GM12892 (cell line): Measurements from ENCODE around the gene KCNK10.
"Not testable (repeated sequence)": the region's sequence is repeated elsewhere in the genome, so short reads cannot be mapped to it uniquely, and the experiment has no call there.

Experiments used
- DNase-seq: peaks from one replicate; pipeline ENCODE4 v3.0.0; 2011; ENCODE audit not compliant: insufficient read length
- FAIRE-seq: peaks from 2 replicates; lab custom pipeline; 2011; peaks lifted over from hg19 to GRCh38; lab: Jason Lieb, UNC
- POLR2A ChIP-seq: IDR thresholded peaks from 2 replicates; pipeline ENCODE4 v1.6.1; 2011; ENCODE audit warnings: low read depth, low read length, control low read depth
- POLR2AphosphoS5 ChIP-seq: IDR thresholded peaks from 2 replicates; pipeline ENCODE4 v1.6.1; 2011; ENCODE audit warnings: low read depth, low read length, control low read depth
- TAF1 ChIP-seq: IDR thresholded peaks from 2 replicates; pipeline ENCODE4 v1.6.1; 2011; ENCODE audit warnings: low read depth, mild to moderate bottlenecking, control low read depth, low read length, borderline replicate concordance

Gene KCNK10

GRCh38 chr14:88289996-88290395 lies 33.1 kb downstream of the KCNK10 start:
- DNase-seq (no peak), FAIRE-seq (no peak)
- TF ChIP-seq POLR2AphosphoS5 (no peak), POLR2A (no peak), TAF1 (no peak)

DNA sequence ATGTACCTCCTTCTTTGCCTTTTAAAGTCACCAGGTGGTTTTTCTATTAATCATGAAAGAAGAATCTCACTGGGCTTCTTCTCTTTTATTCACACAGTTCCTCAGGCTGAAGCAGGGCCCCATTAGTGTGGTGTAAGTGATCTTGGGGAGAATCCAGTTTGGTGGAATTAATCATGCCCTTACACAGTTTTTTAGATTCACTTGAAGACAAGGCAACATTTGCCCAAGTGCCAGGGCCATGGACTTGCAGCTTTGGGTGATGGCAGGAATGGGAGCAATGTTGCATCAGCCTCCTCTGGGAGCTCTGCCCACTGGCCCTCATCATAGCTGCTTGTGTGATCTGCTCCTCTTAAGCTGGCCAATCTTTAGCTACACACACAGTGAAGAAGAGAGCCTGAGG lies 33.8 kb downstream of the KCNK10 start:
- TF ChIP-seq TAF1 (no peak), POLR2AphosphoS5 (no peak), POLR2A (no peak)
- no peak for DNase-seq
- no peak for FAIRE-seq

DNA sequence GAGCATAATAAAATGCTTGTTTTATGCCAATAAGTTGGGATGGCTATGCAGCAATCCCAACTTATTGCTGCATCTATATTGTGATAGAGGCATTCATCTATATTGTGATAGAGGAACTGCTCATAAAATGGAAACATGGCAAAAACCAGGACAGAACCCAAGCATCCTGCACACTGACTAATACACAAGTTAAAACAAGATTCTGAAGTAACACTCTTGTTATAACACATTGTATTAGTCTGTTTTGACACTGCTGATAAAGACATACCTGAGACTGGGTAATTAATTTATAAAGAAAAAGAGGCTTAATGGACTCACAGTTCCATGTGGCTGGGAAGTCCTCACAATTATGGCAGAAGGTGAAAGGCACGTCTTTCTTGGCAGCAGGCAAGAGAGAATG lies 36.8 kb downstream of the KCNK10 start:
- no peak for FAIRE-seq

DNA sequence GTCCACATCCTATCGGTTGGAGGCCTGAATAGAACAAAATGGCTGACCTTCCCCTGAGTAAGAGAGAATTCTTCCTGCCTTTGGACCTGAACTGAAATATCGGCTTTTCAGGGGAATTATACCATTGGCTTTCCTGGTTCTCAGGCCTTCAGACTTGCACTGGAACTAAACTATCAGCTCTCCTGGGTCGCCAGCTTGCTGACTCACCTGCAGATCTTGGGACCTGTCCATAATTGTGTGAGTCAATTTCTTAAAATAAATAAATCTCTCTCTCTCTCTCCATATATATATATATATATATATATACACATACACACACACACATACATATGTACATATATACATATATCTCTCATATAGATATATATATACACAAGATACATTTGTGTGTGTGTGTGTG lies 41.6 kb downstream of the KCNK10 start:
- DNase-seq (no peak), FAIRE-seq (no peak)
- TF ChIP-seq TAF1, result no peak
- no peak for TF ChIP-seq POLR2AphosphoS5
- TF ChIP-seq POLR2A, result no peak

More for the DNA sequence above, 36.8 kb downstream of the KCNK10 start:
- TF ChIP-seq POLR2AphosphoS5 (no peak), POLR2A (no peak), TAF1 (no peak)
- DNase-seq, result no peak

- FAIRE-seq, result no peak
- DNase-seq, result no peak
- no peak for TF ChIP-seq POLR2AphosphoS5
- no peak for TF ChIP-seq TAF1
Observed at GRCh38 chr14:88276923-88277596, 46.0 kb downstream of the KCNK10 start.

- FAIRE-seq (no peak), DNase-seq (no peak)
- TF ChIP-seq POLR2A, result no peak
- no peak for TF ChIP-seq POLR2AphosphoS5
- no peak for TF ChIP-seq TAF1
Observed at GRCh38 chr14:88272390-88273269, 50.4 kb downstream of the KCNK10 start.

DNA sequence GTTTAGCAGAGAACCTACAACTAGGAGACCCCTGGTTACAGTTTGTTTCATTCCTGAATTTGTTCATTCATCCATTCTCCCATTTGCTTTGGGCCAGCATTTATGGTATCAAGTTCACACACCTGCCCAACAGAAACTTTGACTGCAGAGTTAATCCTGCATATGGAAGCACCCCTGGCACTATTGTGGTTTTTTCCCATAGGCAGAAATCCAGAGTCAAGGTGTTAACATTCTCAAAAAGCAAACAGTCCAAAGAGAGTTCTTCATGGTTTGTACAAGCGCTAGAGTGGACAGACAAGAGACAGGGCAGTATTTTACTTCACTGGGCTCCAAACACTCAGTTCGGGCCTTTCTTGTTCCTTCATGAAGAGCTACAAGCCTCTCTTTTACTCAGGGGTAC lies 51.9 kb downstream of the KCNK10 start:
- TF ChIP-seq TAF1 (no peak), POLR2AphosphoS5 (no peak), POLR2A (no peak)
- DNase-seq (no peak), FAIRE-seq (no peak)

DNA sequence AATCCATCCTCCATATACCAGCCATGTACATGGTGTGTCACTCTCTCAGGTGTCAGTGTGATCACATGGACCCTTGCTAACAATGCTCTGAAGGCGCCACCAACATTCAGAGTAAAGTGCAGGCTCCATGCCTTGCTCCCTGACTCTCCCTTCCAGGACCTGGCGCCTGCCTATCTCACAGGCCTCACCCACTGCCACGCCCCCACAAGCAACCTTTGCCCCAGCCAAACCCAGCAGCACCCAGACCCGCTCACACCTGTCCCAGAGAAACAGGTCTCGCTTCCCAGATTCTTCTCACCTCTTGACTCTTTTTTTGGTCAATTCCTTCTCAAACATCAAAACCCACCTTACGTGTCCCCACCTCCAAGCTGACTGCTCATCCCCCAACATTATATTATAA lies 52.3 kb downstream of the KCNK10 start:
- FAIRE-seq (no peak), DNase-seq (no peak)
- TF ChIP-seq POLR2AphosphoS5, result no peak
- no peak for TF ChIP-seq POLR2A
- no peak for TF ChIP-seq TAF1

GRCh38 chr14:88269806-88270420 lies 53.2 kb downstream of the KCNK10 start:
- no peak for DNase-seq
- TF ChIP-seq POLR2A (no peak), TAF1 (no peak), POLR2AphosphoS5 (no peak)
- no peak for FAIRE-seq

DNA sequence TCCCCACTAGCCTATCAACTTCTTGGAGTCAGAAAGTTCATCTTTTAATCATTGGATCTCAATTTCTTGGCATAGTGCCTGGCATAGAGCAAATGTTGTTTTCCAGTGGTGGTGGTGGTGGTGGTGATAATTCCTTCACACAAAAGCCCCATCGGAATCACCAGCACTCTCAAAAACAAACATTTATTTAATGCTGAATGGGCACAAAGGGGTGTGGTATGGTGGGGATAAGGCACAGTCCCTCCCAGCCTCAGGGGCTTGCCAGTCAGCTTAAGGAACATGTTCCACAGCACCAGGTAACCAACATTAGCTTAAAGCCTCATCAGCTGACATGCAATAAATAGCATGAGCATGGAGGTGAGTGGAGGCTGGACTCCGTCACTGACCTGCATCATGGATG lies 56.6 kb downstream of the KCNK10 start:
- FAIRE-seq, result no peak
- DNase-seq, result no peak
- TF ChIP-seq POLR2A (no peak), POLR2AphosphoS5 (no peak), TAF1 (no peak)

DNA sequence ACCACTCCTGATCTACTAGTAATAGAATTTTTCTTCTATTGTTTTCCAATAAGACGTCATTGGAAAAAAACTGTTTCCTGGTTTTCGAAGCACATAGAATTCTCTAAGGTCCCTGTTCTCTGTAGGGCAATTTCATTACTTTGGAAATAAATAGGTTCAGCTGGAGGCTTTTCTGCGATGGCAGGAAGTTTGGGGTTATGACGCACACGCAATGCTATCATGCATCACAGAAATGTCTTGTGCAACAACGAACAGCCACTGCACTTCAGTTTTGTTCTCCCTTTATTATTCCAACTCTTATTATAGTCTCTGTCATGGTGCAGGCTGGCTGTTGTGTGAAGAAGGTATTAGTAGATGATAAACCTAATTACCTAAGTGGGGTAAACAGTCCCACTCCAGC lies 59.0 kb downstream of the KCNK10 start:
- DNase-seq, result no peak
- FAIRE-seq, result no peak

GRCh38 chr14:88261302-88261701 lies 61.8 kb downstream of the KCNK10 start:
- DNase-seq, FAIRE-seq: not testable (repeated sequence)

More for the DNA sequence above, 59.0 kb downstream of the KCNK10 start:
- no peak for TF ChIP-seq POLR2A
- no peak for TF ChIP-seq TAF1
- TF ChIP-seq POLR2AphosphoS5, result no peak
